GM19035 (cell line): Measurements from ENCODE around the gene IFRD2.
"Not testable (repeated sequence)": the region's sequence is repeated elsewhere in the genome, so short reads cannot be mapped to it uniquely, and the experiment has no call there.

ENCODE experiments used
- ATAC-seq: cut with Tn5 transposase; IDR thresholded peaks from one replicate; pipeline ENCODE4 v1.9.1; 2021; ENCODE audit not compliant: unreplicated experiment

The IFRD2 gene

DNA sequence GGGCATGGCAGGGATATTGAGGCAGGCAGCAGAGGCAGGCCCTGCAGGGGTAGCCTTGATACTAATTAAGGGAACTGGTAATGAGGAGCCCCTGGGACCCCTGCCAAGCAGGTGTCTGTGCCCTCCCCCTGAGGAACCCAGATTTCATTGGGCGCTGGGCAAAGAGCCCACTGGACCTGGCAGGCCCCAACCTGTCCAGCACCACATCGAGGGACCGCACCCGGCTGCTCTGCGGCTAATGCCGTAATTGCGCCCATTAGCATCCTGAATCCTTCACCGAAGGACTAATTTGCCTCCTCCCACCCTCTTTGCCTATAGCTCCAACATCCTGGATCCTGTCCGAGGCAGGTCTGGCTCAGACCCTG lies 37.0 kb downstream of the IFRD2 start:
- no peak for ATAC-seq

DNA sequence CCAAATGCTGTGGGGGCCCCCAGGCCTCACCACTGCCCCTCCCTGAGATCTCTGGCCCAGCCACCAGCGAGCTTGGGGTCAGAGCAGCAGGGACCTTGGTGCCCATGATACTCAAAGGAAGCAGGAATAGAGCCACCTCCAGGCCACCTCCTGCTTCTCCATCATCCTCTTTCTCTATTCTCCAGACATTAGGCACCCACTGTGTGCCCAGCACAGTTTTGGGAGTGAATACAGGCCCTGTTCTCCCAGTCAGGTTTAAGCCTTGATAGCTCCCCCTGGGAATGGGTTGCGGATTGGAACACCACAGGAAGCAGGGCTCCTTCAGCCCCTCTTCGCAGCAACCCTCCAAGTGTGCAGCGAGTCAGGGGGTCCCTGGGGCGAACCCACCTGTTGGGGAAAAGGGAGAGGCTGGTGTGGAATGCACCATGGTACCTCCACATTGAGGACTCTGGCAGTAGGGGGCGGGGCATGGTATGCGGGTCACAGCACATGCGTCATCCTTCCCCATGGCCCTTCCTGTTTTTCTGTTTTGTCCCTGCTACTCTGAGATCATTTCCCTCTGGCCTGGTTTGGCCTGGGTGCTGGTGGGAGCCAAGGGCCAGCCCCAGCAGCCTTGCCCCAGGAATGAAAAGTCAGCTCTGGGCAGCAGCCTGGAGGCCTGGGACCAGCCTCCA lies 37.5 kb downstream of the IFRD2 start:
- ATAC-seq = no peak

DNA sequence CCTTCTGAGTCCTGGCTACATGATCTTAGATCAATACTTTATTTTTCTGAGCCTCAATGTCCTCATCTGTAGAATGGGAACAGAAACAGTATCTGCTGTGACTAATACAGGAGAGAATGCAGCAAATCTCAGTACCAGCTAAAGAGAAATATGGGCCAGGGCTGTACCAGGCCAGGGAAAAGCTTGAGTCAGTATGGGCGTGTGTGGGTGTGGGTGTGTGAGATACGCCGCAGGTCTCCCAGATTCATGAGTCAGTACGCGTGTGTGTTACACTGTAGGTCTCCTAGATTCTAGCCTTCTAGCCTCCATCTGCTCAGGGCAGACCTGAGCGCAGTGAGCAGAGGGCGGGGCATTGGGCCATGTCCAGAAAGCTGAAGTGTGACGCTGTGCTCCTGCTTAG lies 41.0 kb downstream of the IFRD2 start:
- no peak for ATAC-seq

DNA sequence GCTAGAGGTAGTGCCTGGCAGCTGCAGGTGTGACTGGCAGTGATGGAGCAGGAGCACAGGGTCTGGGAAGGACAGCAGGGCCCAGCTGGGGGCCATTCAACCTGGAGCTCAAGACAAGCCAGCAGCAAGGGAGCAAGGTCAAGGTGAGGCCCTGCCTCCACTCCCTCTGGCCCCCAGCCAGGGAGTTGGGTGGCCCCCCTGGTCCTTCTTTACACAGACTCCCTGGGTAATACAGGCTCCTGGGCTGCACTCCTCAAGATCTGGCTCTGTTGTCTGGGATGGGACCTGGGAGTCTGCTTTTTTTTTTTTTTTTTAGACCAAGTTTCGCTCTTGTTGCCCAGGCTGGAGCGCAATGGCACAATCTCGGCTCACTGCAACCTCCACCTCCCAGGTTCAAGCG lies 41.7 kb downstream of the IFRD2 start:
- no peak for ATAC-seq

DNA sequence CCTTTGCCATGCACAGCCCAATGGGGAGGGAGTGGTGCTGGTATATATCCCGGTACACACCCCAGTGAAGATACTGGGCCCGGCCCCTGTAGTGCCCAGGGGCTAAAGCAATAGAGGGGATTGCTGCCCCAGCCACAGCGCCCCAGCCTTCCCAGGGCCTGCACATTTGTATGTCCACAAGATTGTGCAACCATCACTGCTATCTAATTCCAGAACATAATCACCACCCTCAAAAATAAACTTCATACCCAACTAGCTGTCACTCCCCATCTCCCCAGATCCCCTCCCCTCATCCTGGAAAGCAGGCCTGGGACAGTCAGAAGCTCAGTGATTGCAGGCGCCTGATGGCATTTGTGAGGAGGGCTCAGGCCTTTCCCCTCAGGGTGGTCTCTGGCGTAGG lies 42.8 kb downstream of the IFRD2 start:
- ATAC-seq = no peak

DNA sequence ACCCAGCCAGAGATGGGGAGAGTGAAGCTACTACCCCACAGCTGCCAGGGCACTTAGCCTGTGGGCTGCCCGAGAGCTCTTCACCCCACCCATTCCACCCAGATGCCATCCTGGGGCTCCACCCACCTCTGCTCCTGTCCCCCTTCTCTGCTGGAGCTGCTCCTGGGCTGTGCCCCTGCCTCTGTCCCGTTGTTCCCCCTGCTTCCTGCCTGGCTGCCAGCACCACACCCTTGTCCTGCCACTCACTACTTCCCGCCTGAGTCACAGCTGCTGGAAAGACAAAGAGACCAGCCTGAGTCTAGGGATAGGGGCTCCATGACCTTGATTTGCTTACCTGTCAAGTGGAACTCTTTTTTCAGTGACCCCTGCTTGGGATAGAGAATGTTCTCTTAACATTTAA lies 43.8 kb downstream of the IFRD2 start:
- ATAC-seq = no peak

DNA sequence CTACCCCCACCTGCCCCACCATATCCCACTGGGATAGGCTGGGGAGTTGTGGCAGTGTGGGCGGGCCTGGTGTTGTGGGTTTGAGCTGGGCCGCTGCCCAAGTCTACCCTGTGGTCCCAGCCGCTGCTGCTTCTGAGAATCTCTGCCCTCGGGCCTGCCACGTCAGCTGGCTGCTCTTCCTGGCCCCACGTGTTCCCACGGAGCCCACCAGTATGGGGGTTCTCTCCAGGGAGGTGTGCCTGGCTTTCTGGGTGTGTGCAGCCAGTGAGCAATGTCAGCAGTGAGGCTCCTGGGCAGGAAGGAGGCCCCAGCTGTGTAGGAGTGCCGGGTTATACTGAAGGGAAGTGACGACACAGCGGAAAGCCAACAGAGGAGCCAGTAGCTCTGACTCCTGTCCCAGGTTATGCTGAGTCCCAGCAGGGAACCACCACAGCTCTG lies 45.7 kb downstream of the IFRD2 start:
- ATAC-seq = peak; percentile 36

DNA sequence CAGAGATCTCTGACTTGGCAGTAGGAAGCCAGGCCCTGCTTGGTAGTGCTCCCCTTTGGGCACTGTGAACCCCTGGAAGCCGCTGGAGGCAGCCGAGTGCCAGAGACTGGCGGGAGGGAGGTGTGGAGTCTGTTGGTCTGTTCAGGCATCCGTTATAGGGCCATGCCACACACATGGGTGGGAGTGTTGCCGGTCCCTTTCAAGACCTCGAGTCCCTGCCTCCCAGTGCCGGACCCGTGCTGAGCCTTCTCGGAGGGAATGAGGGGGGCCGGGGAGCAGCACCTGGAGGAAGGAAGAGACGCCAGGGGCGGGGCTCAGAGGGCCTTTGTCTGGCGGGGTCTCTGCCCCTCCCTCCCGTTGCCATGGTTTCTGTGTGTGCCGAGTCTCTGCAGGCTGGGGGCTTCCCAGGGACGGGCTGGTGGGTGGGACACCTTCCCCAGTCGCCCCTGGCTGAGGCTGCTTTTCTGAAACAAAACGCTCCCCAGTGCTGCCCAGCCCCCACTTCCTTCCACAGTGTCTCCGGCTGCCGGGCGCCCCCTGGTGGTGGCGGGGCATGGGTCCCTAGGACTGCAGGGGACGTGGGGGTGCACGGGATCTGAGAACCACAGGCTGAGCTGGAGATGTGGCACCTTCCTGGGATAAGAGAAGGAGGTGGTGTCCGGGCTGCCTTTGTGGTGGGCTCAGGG lies 46.3 kb downstream of the IFRD2 start:
- peak; percentile 73 for ATAC-seq

DNA sequence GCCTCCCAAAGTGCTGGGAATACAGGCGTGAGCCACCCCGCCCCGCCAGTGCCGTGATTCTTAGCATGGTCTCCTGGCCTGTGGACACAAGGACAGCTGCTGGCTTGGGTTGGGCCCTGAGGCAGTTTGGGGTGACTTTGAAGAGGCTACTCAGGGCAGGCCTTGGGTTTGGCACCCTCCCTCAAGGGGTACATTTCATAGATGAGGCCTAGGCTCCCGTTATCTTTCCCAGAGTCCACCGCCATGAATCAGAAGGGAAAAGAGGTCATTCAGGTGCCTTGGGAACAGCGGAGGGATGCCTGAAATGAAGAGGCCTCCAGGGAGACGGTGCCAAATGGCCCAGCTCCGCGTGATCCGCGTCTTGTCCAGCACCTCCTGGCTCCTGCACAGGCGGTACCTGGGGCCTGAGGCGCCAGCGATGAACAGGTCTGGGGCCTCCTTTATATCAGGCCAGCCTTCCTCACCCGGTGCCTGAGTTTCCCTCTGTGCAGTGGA lies 46.9 kb downstream of the IFRD2 start:
- no peak for ATAC-seq

DNA sequence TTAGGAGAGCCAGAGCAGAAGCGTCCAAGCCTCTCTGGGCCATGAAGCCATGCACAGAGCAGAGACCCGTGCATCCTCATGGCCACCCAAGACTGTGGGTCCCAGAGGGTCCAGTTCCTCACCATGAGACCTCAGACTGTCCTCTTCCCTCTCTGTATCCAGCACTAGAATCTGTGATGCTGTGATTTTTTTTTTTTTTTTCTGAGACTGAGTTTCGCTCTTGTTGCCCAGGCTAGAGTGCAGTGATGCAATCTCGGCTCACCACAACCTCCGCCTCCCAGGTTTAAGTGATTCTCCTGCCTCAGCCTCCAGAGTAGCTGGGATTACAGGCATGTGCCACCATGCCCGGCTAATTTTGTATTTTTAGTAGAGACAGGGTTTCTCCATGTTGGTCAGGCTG lies 47.4 kb downstream of the IFRD2 start:
- not testable (repeated sequence) for ATAC-seq

DNA sequence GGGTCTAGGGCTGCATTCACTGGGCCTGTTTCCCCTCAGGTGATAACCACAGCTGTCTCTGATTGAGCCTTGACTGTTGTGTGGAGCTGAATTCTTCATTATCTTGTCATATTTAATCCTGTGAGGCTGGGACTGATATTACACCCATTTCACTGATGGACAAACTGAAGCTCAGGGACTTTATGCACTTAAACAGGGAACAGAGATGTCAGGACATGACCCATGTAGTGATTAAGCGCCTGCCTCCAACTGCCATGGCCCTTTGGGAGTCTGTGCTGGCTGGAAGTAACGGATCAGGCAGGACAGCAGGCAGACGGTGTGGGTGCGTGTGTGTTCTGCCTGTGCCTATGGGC lies 48.7 kb downstream of the IFRD2 start:
- ATAC-seq = no peak

DNA sequence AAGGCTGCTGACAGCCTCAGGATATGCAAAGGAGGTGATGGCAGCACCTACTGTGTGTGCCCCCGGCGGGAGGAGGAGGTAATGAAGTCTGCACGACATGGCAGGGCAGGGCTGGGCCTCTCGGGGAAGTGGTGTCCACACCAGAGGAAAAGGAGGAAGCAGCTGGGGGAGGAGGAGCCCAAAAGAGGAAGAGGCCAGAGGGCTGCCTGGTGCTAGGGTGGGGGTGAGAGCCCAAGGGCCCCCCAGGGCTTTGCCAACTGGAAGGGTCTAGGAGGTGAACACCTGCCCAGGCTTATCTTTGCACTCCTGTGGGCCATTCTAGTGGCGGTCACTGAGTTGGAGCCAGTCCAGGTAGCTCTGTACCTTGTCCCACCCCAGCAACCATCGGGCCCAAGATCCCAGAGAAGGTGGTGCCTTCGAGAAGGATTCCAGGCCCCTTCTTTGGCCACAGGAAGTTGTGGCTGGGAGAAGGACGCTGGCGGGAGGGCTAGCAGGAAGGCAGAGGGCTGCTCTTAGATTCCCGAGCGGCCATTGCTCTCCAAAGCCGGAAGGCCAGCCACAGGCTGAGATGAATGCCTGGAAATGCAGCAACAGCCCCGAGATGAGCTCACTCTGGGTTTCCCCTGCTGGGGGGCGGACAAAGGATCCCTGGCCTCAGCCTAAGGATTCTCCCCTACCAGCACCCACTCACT lies 49.2 kb downstream of the IFRD2 start:
- ATAC-seq = no peak

DNA sequence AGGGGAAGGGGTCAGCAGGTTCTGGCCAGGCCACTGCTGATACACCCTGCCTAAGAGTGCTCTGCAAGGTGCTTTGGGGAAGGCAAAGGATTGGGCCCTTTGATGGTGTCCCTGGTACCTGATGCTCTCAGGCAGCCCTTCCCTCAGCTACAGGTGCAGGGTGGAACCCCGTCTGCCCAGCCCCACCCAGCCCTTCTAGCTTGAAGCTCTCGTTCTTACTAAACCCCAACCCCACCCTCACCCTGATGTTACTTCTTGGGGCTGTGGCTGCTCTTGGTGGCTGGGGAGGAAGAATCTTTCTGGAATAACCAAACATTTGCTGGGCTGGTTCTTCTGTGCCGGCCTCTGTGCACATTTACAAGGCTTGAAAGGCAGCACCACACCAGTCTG lies 49.9 kb downstream of the IFRD2 start:
- no peak for ATAC-seq

DNA sequence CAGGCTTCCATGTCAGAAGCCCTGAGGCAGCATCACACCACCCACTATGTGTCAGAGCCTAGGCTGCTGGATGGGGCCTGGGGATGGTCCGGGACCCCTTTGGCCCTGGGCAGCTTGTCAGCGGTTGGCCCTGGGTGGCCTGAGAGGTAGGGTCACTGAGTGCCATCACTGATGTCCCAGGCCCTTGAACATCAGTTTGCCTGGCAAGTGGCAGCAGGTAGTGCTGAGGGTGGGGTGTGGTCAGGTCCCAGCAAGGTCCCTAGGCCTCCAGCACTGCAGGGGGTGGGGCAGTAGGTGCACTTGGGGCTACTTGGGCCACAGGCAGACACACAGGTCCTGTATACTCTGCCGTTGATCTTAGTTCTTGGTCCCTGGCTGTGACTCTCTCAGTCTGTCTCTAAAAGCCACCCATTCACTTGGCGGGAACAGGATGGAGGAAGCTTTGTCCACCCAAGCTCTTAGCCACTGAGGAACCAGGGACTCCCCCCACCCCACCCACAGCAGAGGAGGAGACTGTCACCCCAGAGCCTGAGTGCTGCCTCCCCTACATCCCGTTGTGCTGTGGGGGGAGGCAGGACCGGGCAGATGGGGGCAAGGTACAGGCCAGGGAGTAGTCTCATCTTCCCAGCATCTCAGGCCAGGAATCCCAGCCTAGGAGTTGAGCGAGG lies 50.4 kb downstream of the IFRD2 start:
- no peak for ATAC-seq

DNA sequence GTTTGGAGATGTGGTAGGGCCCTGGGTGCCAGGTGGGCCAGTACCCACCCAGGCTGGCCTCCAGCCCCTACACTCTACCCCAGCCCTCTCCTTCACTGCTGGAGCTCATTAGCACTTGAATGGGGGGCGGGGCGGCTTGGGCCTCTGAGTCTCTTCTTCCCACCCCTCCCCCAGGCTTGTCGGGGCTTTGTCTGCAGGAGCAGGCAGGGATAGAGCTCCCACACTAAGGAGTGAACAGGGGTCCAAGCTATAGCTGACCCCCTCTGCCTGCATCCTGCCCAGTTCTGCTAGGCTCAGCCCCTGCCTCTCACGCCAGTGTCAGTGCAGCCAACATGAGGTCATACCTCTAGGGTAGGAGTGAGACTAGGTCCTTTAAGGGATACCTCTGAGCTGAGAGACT lies 51.1 kb downstream of the IFRD2 start:
- ATAC-seq = no peak

DNA sequence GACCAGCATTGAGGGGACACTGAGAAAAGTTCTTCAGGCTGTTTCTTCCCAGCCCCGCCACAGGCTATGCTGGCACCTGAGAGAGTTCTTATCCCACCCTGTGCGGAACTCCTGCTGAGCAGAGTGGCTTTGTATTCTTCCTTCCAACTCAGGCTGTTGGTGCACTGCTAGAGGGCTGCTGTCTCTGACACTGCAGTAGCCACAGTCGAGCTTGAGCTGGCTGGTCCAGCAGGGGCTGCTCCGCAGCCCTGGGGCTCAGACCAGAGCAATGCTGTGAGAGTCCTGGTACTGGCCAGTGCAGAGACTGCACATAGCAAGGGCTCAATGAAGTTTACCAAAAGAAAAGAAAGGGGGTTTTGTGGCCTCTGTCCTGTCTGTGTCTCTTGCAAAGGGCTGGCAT lies 52.6 kb downstream of the IFRD2 start:
- ATAC-seq = no peak

DNA sequence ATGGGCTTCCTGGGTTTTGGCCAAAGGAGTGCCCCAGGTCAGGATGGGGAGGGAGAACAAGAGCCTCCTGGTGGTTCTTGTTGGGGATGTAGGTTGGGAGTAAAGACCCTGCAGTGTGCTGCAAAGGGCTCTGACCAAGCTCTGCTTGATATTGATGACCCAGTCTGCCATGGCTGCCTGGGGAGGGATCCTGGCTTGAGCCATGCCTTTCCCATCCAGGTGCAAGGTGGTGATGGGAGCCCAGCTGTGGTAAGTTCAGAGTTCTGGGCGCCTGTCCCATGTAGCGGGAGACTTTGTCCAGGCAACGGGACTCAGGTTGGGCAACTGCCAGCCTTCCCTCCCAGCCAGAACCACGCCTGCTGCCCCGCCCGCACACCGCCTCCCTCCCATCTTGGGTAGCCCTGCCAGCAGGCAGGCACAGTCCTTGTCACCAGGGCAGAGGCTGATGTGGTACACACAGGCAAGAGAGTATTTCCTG lies 53.6 kb downstream of the IFRD2 start:
- no peak for ATAC-seq

DNA sequence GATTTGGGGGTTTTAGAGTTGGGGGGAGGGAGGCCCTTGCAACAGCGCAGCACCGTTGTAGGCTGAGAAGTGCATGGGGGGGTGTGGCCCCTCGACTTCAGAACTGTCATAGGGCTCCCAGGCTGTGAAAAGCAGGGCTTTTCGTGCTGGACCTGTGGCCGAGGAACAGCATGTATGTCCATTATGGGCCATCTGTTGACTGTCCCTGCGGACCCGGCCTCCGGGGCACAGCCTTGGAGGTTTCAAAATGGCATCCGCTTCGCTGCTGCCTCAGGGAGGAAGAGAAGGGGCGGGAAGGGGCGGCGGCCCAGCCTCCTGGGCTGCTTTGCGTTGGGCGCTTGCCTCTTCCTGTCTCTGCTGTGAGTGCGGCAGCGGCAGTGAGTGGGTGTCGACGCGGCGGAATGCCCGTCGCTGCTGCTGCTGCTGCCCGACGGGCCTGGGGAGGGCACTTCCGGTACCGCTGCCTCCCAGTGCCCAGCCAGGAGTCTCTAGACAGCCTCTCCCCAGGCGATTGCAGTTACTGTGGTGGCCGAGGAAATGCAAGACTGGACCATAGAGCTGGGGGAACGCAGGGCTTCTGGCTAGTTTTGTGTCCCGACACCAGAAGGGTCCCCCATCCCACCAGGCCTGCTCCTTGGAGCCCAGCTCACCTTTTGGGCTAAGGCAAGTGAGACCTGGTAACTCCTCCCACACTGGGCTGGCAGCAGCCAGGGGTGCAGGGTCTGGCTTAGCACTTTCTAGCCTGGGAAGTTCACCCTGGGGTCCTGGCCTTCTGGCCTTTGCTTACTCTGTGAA lies 54.3 kb downstream of the IFRD2 start:
- no peak for ATAC-seq
